Lung (tissue), 12 donors: ENCODE measurements around the gene TEAD1. TPM values are rescaled to one million over a fixed set of nuclear protein-coding genes. Genes with fewer than 3 reads are reported as not detected.

ENCODE experiments used
- ATAC-seq: fragments of 200-7000 bp; cut with Tn5 transposase; one replicate; pipeline ENCODE4 v1.9.1; 2020; ENCODE audit warnings: moderate number of reproducible peaks; ENCODE audit not compliant: insufficient read depth, low FRiP score
- DNase-seq, 3 donors: peaks; one replicate each; pipeline ENCODE4 v3.0.0-alpha.2; 2013 to 2017
- H3K27ac ChIP-seq, 2 donors: one replicate each; pipeline ENCODE4 v1.5.1; 2013; ENCODE audit warnings: mild to moderate bottlenecking in 2 of 2, moderate library complexity in 2 of 2, control low read depth in 1 of 2, inconsistent platforms in 1 of 2, low read depth in 1 of 2, low read length in 1 of 2
- H3K27me3 ChIP-seq, 3 donors: one replicate each; pipeline ENCODE4 v1.5.1; 2013; ENCODE audit warnings: low read length in 2 of 3; ENCODE audit not compliant: control insufficient read depth in 3 of 3, insufficient read depth in 3 of 3
- H3K36me3 ChIP-seq, 4 donors: one replicate each; pipeline ENCODE4 v1.5.1; 2013; ENCODE audit warnings: low read length in 4 of 4, mild to moderate bottlenecking in 1 of 4, moderate library complexity in 1 of 4; ENCODE audit not compliant: control insufficient read depth in 4 of 4, insufficient read depth in 4 of 4
- H3K4me1 ChIP-seq, 5 donors: one replicate each; pipeline ENCODE4 v1.5.1; 2013; ENCODE audit warnings: low read length in 5 of 5, mild to moderate bottlenecking in 2 of 5, moderate library complexity in 1 of 5; ENCODE audit not compliant: control insufficient read depth in 5 of 5, insufficient read depth in 5 of 5
- H3K4me3 ChIP-seq: one replicate; pipeline ENCODE4 v1.5.1; 2013; ENCODE audit warnings: mild to moderate bottlenecking, control low read depth, moderate library complexity
- H3K9ac ChIP-seq, 2 donors: one replicate each; pipeline ENCODE4 v1.5.1; 2013; ENCODE audit warnings: low read length in 2 of 2, control low read depth in 1 of 2; ENCODE audit not compliant: insufficient read depth in 1 of 2
- H3K9me3 ChIP-seq, 4 donors: one replicate each; pipeline ENCODE4 v1.5.1; 2013; ENCODE audit warnings: low read length in 3 of 4, mild to moderate bottlenecking in 1 of 4, moderate library complexity in 1 of 4; ENCODE audit not compliant: control insufficient read depth in 4 of 4, insufficient read depth in 3 of 4
- WGBS, 2 donors: extraction: QIAGEN DNeasy Blood & Tissue Kit; methylation state at CpG; one replicate each; pipeline ENCODE4 v1.1.7; 2013; 5-methylcytosine and 5-hydroxymethylcytosine counted together
- polyA plus RNA-seq, 2 donors: library from polyadenylated mRNA; stranded (reverse); fragments of 200-250 nt; gene quantifications; one replicate each; pipeline ENCODE4 v1.2.1, GENCODE V29; 2013
- total RNA-seq, 2 donors: library from RNA; depleted of rRNA in 1 of 2; stranded (reverse); fragments of >200 nt in 1 of 2; gene quantifications; one replicate each; pipeline ENCODE4 v1.2.1, GENCODE V29; 2014 to 2021
- TF ChIP-seq, protein P1 (sequence below): IDR thresholded peaks from 2 replicates; pipeline ENCODE4 v1.5.1; 2012; ENCODE audit warnings: mild to moderate bottlenecking; ENCODE audit errors: control extremely low read depth, extremely low read depth
- donor health status: control.
- donor health status: control.
- donor health status: Bipolar disorder and iron deficiency.
- donor health status: healthy.
- donor health status: DM: yes; HTN: yes; CAD: no.

TEAD1 gene
- total and polyA plus RNA-seq, 4 donors, result 7.7 to 141 (median 38.8) TPM

DNA sequence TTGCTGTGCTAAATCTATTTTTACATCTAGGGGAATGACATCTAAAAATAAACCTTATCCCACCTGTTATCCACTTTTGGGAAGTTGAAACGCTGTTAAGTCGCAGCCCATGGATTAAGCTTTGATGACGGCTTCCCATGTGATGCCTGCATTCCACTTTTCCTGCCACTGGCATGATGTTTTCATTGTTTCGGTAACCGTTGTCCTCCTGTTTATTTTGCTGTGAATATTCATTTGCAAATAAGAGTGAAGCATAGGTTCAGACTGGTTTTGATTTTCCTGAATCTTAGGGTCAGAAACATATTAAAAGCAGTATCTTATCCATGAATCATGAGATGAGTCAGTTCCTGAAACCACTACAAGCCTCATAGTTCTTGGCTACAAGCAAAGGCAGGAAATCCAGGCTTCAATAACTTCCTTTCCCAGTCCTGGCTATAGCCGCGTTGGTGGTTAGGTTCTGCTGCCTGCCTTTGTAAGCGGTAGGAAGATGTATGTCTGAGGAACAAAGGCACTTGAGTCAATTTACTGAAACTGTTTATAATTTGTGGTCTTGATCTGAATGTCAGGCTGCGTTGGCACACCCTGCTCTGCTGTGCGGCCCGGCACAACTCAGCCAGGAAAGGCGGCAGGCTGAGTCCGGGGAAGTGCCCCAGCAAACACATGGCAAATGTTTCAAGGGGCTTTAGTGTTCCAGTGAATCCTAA lies 19.4 kb downstream of the TEAD1 start:
- Histone ChIP-seq H3K4me3 (no peak overlapping the region), H3K4me1 (peaks cover 15 to 70% (median 51%) of the 10 kb centered on the region in 5 donors)
- TF ChIP-seq, protein P1, sequence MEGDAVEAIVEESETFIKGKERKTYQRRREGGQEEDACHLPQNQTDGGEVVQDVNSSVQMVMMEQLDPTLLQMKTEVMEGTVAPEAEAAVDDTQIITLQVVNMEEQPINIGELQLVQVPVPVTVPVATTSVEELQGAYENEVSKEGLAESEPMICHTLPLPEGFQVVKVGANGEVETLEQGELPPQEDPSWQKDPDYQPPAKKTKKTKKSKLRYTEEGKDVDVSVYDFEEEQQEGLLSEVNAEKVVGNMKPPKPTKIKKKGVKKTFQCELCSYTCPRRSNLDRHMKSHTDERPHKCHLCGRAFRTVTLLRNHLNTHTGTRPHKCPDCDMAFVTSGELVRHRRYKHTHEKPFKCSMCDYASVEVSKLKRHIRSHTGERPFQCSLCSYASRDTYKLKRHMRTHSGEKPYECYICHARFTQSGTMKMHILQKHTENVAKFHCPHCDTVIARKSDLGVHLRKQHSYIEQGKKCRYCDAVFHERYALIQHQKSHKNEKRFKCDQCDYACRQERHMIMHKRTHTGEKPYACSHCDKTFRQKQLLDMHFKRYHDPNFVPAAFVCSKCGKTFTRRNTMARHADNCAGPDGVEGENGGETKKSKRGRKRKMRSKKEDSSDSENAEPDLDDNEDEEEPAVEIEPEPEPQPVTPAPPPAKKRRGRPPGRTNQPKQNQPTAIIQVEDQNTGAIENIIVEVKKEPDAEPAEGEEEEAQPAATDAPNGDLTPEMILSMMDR, result no peak

DNA sequence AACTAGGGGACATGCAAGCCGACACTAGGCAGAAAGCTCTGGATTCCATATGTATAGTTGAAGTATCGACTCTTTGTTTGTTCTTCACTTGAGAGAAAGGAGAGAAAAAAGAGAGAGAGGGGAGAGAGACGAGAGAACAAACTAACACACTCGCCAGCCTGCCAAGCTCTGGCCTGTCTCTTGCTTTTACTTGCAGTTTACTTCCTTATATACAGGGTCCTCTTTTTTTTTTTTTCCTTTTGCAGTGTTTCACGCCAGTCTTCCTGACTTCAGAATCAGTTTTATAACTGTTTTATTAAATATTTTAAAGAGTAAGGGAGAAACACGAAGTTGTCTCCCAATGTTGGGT lies 19.9 kb downstream of the TEAD1 start:
- peak overlapping the region in 1 of 2 donors; percentile 87 for H3K9ac ChIP-seq
- H3K36me3 ChIP-seq, result no peaks in the 10 kb centered on the region
- H3K4me3 ChIP-seq, result no peak overlapping the region
- H3K27ac ChIP-seq, result peak overlapping the region; percentile 90 to 97
- H3K9me3 ChIP-seq, result no peaks in the 10 kb centered on the region
- peak; percentile 38 for ATAC-seq
- DNase-seq, result peak in 1 of 3 donors; percentile 81
- TF ChIP-seq, protein P1, result no peak
- peaks cover 15 to 65% (median 46%) of the 10 kb centered on the region in 5 donors for H3K4me1 ChIP-seq
- WGBS, 2 donors, result 11 to 12% methylated on average over 6 of the region's 6 CpGs
- H3K27me3 ChIP-seq, result no peaks in the 10 kb centered on the region

More for the DNA sequence above, 19.4 kb downstream of the TEAD1 start:
- Histone ChIP-seq H3K27me3 (no peaks in the 10 kb centered on the region), H3K27ac (peak overlapping the region; percentile 90 to 97), H3K9me3 (no peaks in the 10 kb centered on the region), H3K36me3 (no peaks in the 10 kb centered on the region), H3K9ac (peak overlapping the region in 1 of 2 donors; percentile 87)
- 2 to 3% methylated on average over 13 of the region's 13 CpGs for WGBS, 2 donors
- ATAC-seq, result peak; percentile 84
- peak; percentile 70 to 87 (median 85) for DNase-seq

DNA sequence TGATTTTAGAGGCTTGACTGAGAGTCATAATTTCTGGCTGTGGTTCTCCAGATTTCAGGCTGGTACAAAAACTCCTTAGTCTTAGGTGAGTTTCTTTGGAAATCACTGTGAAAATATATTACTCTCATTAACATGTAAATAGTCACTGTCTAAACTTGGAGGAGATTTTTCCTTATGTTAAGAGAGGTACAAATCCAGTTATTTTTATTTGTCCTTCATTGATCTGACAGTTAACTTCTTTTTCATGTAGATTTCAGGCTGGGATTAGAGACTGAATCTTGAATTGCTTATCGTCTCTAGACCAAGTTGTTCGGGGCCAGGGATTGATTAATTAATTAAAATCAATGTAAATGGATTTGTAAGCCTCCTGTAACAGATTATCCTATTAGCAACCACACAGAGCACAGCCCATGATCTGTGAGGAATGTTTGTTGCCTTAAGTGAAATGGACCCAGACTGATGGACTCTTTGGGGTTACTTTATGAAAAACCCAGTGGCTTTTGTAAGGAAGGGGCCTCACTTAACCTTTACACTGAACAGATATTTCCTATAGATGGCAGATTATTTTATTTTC lies 21.1 kb downstream of the TEAD1 start:
- WGBS, 2 donors, result 71 to 85% methylated on average over 2 of the region's 2 CpGs
- TF ChIP-seq, protein P1, result no peak
- no peak for ATAC-seq

More for the DNA sequence above, 21.1 kb downstream of the TEAD1 start:
- Histone ChIP-seq H3K9me3 (no peaks in the 10 kb centered on the region), H3K4me1 (peaks cover 15 to 62% (median 42%) of the 10 kb centered on the region in 5 donors), H3K27me3 (no peaks in the 10 kb centered on the region), H3K27ac (peak overlapping the region in 1 of 2 donors; percentile 90), H3K4me3 (no peak overlapping the region), H3K9ac (peak overlapping the region in 1 of 2 donors; percentile 87), H3K36me3 (no peaks in the 10 kb centered on the region)
- no peak for DNase-seq
